ENCODE measurements around the gene CLDN19. TPM values are rescaled to one million over a fixed set of nuclear protein-coding genes. Genes with fewer than 3 reads are reported as not detected.
"Not testable (repeated sequence)": the region's sequence is repeated elsewhere in the genome, so short reads cannot be mapped to it uniquely, and the experiment has no call there.

The CLDN19 gene
- total RNA-seq, 1 donor from 2014 or later = 7.8 TPM

GRCh38 chr1:42732126-42732680 lies 7.8 kb downstream of the CLDN19 start:
- Mint-ChIP-seq H3K27ac (no peak overlapping the region), H3K36me3 (ENCODE audit: insufficient read depth) (no peaks in the 10 kb centered on the region), H3K9me3 (ENCODE audit: low read depth) (no peaks in the 10 kb centered on the region), H3K4me1 (ENCODE audit: low read depth) (no peaks in the 10 kb centered on the region), H3K4me3 (ENCODE audit: low read depth) (no peak overlapping the region), H3K27me3 (no peaks in the 10 kb centered on the region)
- no peak for DNase-seq (ENCODE audit: low spot score, unreplicated experiment)
- TF ChIP-seq, protein P1, sequence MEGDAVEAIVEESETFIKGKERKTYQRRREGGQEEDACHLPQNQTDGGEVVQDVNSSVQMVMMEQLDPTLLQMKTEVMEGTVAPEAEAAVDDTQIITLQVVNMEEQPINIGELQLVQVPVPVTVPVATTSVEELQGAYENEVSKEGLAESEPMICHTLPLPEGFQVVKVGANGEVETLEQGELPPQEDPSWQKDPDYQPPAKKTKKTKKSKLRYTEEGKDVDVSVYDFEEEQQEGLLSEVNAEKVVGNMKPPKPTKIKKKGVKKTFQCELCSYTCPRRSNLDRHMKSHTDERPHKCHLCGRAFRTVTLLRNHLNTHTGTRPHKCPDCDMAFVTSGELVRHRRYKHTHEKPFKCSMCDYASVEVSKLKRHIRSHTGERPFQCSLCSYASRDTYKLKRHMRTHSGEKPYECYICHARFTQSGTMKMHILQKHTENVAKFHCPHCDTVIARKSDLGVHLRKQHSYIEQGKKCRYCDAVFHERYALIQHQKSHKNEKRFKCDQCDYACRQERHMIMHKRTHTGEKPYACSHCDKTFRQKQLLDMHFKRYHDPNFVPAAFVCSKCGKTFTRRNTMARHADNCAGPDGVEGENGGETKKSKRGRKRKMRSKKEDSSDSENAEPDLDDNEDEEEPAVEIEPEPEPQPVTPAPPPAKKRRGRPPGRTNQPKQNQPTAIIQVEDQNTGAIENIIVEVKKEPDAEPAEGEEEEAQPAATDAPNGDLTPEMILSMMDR (IDR thresholded peaks at IDR 0.05; ENCODE audit: unreplicated experiment) = no peak

DNA sequence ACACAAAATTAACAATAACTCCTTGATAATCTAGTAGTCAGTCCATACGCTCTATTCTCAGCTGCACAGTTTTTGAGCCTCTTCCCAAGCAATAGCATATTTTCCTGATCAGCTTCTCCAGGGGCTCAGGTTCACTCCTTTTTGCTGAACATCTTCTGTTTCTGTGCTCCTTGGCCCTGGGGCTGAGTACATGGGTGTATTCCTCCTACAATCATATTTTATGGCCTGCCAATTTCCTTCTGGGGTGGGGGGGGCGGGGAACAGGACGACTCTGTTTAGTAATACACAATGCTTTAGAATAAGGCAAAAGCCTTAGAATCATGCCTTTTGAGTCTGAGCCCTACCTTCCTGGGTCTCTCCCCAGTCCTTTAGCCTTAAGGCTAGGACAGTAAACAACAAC lies 8.5 kb downstream of the CLDN19 start:
- DNase-seq (ENCODE audit: low spot score, unreplicated experiment) = no peak
- TF ChIP-seq, protein P1 (IDR thresholded peaks at IDR 0.05; ENCODE audit: unreplicated experiment) = no peak
- Mint-ChIP-seq H3K36me3 (ENCODE audit: insufficient read depth) (no peaks in the 10 kb centered on the region), H3K27me3 (no peaks in the 10 kb centered on the region), H3K9me3 (ENCODE audit: low read depth) (no peaks in the 10 kb centered on the region), H3K4me1 (ENCODE audit: low read depth) (no peaks in the 10 kb centered on the region), H3K27ac (no peak overlapping the region), H3K4me3 (ENCODE audit: low read depth) (no peak overlapping the region)

DNA sequence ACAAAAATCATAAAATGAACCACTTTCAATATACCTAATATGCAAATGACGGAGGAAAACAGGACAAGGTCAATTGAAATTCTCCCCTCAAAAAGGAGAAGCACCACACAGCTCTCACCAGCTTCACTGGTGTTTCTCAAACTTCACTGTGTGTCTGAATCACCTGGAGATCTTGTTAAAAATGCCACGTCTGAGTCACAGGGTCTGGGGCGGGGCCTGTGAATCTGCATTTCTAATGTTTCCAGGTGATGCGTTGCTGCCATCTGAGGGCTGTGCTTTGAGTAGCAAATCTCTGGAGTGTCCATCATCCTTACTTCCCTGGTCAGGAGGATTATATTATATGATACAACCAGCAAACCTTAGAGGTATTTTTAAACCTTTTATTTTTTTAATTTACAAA lies 9.0 kb downstream of the CLDN19 start:
- DNase-seq (ENCODE audit: low spot score, unreplicated experiment) = no peak
- Mint-ChIP-seq H3K9me3 (ENCODE audit: low read depth) (no peaks in the 10 kb centered on the region), H3K27me3 (no peaks in the 10 kb centered on the region), H3K36me3 (ENCODE audit: insufficient read depth) (no peaks in the 10 kb centered on the region), H3K4me3 (ENCODE audit: low read depth) (no peak overlapping the region), H3K27ac (no peak overlapping the region), H3K4me1 (ENCODE audit: low read depth) (no peaks in the 10 kb centered on the region)
- TF ChIP-seq, protein P1 (IDR thresholded peaks at IDR 0.05; ENCODE audit: unreplicated experiment) = no peak

DNA sequence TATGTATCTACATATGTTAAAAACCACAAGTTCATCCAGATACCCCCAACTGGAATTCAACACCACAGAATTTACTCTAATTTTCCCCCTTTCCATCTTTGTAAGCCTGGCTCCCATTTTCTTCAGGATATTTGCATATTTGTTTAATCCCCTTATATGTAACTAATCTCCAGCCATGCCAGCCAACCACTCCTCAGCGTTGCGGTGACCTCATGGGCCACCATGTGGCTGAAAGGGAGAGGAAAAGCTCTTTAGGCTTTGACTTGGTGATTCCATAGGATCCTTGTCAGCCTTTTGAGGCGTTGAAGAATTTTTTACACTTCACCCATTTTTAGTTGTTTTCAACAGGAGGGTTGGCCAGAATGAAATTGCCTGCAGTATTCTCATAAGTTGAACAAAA lies 10.0 kb downstream of the CLDN19 start:
- no peaks in the 10 kb centered on the region for H3K9me3 Mint-ChIP-seq (ENCODE audit: low read depth)
- H3K4me1 Mint-ChIP-seq (ENCODE audit: low read depth) = no peaks in the 10 kb centered on the region
- DNase-seq (ENCODE audit: low spot score, unreplicated experiment) = no peak
- TF ChIP-seq, protein P1 (IDR thresholded peaks at IDR 0.05; ENCODE audit: unreplicated experiment) = no peak
- H3K4me3 Mint-ChIP-seq (ENCODE audit: low read depth) = no peak overlapping the region
- no peaks in the 10 kb centered on the region for H3K36me3 Mint-ChIP-seq (ENCODE audit: insufficient read depth)
- no peak overlapping the region for H3K27ac Mint-ChIP-seq
- H3K27me3 Mint-ChIP-seq = no peaks in the 10 kb centered on the region

- H3K4me1 Mint-ChIP-seq (ENCODE audit: low read depth); H3K4me3 Mint-ChIP-seq (ENCODE audit: low read depth); H3K27ac Mint-ChIP-seq; H3K36me3 Mint-ChIP-seq (ENCODE audit: insufficient read depth); DNase-seq (ENCODE audit: low spot score, unreplicated experiment); H3K9me3 Mint-ChIP-seq (ENCODE audit: low read depth); H3K27me3 Mint-ChIP-seq: not testable (repeated sequence)
Measured at GRCh38 chr1:42725820-42726219, 14.2 kb downstream of the CLDN19 start.

- TF ChIP-seq, protein P1 (IDR thresholded peaks at IDR 0.05; ENCODE audit: unreplicated experiment) = no peak
- Mint-ChIP-seq H3K4me1 (ENCODE audit: low read depth) (peaks cover 9% of the 10 kb centered on the region), H3K36me3 (ENCODE audit: insufficient read depth) (peaks cover under 1% of the 10 kb centered on the region), H3K27me3 (no peaks in the 10 kb centered on the region), H3K9me3 (ENCODE audit: low read depth) (no peaks in the 10 kb centered on the region), H3K4me3 (ENCODE audit: low read depth) (no peak overlapping the region), H3K27ac (no peak overlapping the region)
- DNase-seq (ENCODE audit: low spot score, unreplicated experiment) = no peak
Measured at GRCh38 chr1:42723511-42723910, 16.5 kb downstream of the CLDN19 start.

DNA sequence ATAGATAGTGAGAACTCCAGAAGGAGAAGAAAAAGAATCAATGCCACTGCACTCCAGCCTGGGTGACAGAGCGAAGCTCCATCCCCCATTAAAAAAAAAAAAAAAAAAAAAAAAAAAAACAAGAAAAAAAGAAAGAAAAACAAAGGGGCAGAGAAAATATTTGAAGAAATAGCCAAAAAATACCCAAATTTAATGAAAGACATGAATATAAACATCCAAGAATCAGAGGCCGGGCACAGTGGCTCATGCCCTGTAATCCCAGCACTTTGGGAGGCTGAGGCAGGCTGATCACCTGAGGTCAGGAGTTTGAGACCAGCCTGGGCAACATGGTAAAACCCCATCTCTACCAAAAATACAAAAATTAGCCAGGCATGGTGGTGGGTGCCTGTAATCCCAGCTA lies 17.6 kb downstream of the CLDN19 start:
- not testable (repeated sequence) for H3K4me3 Mint-ChIP-seq (ENCODE audit: low read depth); H3K27ac Mint-ChIP-seq; H3K9me3 Mint-ChIP-seq (ENCODE audit: low read depth); H3K36me3 Mint-ChIP-seq (ENCODE audit: insufficient read depth); H3K27me3 Mint-ChIP-seq; DNase-seq (ENCODE audit: low spot score, unreplicated experiment); H3K4me1 Mint-ChIP-seq (ENCODE audit: low read depth)
